MM.1S (cell line): ENCODE data around the gene SLCO1B1.

ENCODE experiments used
- DNase-seq: peaks from one replicate; pipeline ENCODE4 v3.0.0-alpha.2; 2015
- H2AFZ ChIP-seq: fragments of 300-600 bp; sonication (generic); 2 replicates; pipeline ENCODE4 v1.6.0; 2016; ENCODE audit warnings: antibody characterized with exemption, low read length
- H3F3A ChIP-seq: fragments of 300-600 bp; sonication (generic); 2 replicates; pipeline ENCODE4 v1.6.1; 2016; ENCODE audit warnings: mild to moderate bottlenecking, antibody characterized with exemption, low read length, moderate library complexity, mixed read lengths; ENCODE audit not compliant: insufficient read depth
- H3K27ac ChIP-seq: fragments of 300-600 bp; sonication (generic); 2 replicates; pipeline ENCODE4 v1.5.1; 2016; ENCODE audit warnings: mild to moderate bottlenecking, low read length
- H3K27me3 ChIP-seq: fragments of 300-600 bp; sonication (generic); replicated peaks from 2 replicates; pipeline ENCODE4 v1.6.0; 2016; ENCODE audit warnings: low read length; ENCODE audit not compliant: insufficient read depth
- H3K36me3 ChIP-seq: fragments of 300-600 bp; sonication (generic); replicated peaks from 2 replicates; pipeline ENCODE4 v1.6.1; 2016; ENCODE audit warnings: mild to moderate bottlenecking, low read length, mixed read lengths; ENCODE audit not compliant: insufficient read depth
- H3K4me1 ChIP-seq: fragments of 300-600 bp; sonication (generic); 2 replicates; pipeline ENCODE4 v1.6.1; 2016; ENCODE audit warnings: low read length, mixed read lengths
- H3K4me2 ChIP-seq: fragments of 300-600 bp; sonication (generic); 2 replicates; pipeline ENCODE4 v1.6.0; 2016; ENCODE audit warnings: low read depth, low read length
- H3K4me3 ChIP-seq: fragments of 300-600 bp; sonication (generic); 2 replicates; pipeline ENCODE4 v1.5.1; 2016; ENCODE audit warnings: low read length, mixed read lengths
- H3K79me2 ChIP-seq: fragments of 300-600 bp; sonication (generic); 2 replicates; pipeline ENCODE4 v1.6.1; 2016; ENCODE audit warnings: mixed run types, low read length, mixed read lengths
- H3K9ac ChIP-seq: fragments of 300-600 bp; sonication (generic); 2 replicates; pipeline ENCODE4 v1.6.1; 2016; ENCODE audit warnings: low read length, mixed read lengths
- H3K9me2 ChIP-seq: fragments of 300-600 bp; sonication (generic); replicated peaks from 2 replicates; pipeline ENCODE4 v1.6.1; 2016; ENCODE audit warnings: mild to moderate bottlenecking, low read length, mixed read lengths; ENCODE audit not compliant: insufficient read depth
- H3K9me3 ChIP-seq: fragments of 300-600 bp; sonication (generic); replicated peaks from 2 replicates; pipeline ENCODE4 v1.6.1; 2016; ENCODE audit warnings: mild to moderate bottlenecking, low read length, mixed read lengths; ENCODE audit not compliant: insufficient read depth
- H4K20me1 ChIP-seq: fragments of 300-600 bp; sonication (generic); 2 replicates; pipeline ENCODE4 v1.6.1; 2016; ENCODE audit warnings: mild to moderate bottlenecking, low read length, moderate library complexity, mixed read lengths; ENCODE audit not compliant: insufficient read depth
- CTCF ChIP-seq: fragments of 300-600 bp; sonication (generic); IDR thresholded peaks from 2 replicates; pipeline ENCODE4 v1.5.1; 2016; ENCODE audit warnings: antibody characterized with exemption, low read length, mixed read lengths
- EZH2 ChIP-seq: fragments of 300-600 bp; sonication (generic); optimal IDR thresholded peaks from 2 replicates; pipeline ENCODE3; 2017; ENCODE audit warnings: low read depth, mild to moderate bottlenecking, antibody characterized with exemption, low read length, mixed read lengths
- EZH2phosphoT487 ChIP-seq: fragments of 300-600 bp; sonication (generic); IDR thresholded peaks from 2 replicates; pipeline ENCODE4 v1.6.1; 2018; ENCODE audit warnings: antibody characterized with exemption, low read length

Gene SLCO1B1

GRCh38 chr12:21264232-21264631 is 133.2 kb downstream of the SLCO1B1 start:
- no peaks in the 10 kb centered on the region for H3K27me3 ChIP-seq
- H3K4me3 ChIP-seq = no peak overlapping the region
- no peak overlapping the region for H3K4me2 ChIP-seq
- H3K36me3 ChIP-seq = no peaks in the 10 kb centered on the region
- no peak for TF ChIP-seq EZH2
- no peak for TF ChIP-seq CTCF
- no peak for TF ChIP-seq EZH2phosphoT487
- no peak overlapping the region for H3K27ac ChIP-seq
- no peaks in the 10 kb centered on the region for H4K20me1 ChIP-seq
- H3K9me2 ChIP-seq = no peaks in the 10 kb centered on the region
- H3K9ac ChIP-seq = no peak overlapping the region
- peaks cover 3% of the 10 kb centered on the region; the same call in 1 of the 2 replicates for H3K4me1 ChIP-seq
- no peaks in the 10 kb centered on the region for H3K9me3 ChIP-seq
- H3F3A ChIP-seq = peaks cover 11% of the 10 kb centered on the region; the same call in 1 of the 2 replicates
- no peak overlapping the region for H2AFZ ChIP-seq
- no peak for DNase-seq
- H3K79me2 ChIP-seq = no peaks in the 10 kb centered on the region

GRCh38 chr12:21265932-21266331 is 134.9 kb downstream of the SLCO1B1 start:
- TF ChIP-seq CTCF (no peak), EZH2phosphoT487 (no peak), EZH2 (no peak)
- Histone ChIP-seq H2AFZ (no peak overlapping the region), H3K4me1 (peaks cover 3% of the 10 kb centered on the region; the same call in 1 of the 2 replicates), H3K27ac (no peak overlapping the region), H3K9me3 (no peaks in the 10 kb centered on the region), H3K9ac (no peak overlapping the region), H3K36me3 (no peaks in the 10 kb centered on the region), H3K9me2 (no peaks in the 10 kb centered on the region), H4K20me1 (no peaks in the 10 kb centered on the region), H3K4me3 (no peak overlapping the region), H3K79me2 (no peaks in the 10 kb centered on the region), H3F3A (peaks cover 11% of the 10 kb centered on the region; the same call in 1 of the 2 replicates), H3K27me3 (no peaks in the 10 kb centered on the region), H3K4me2 (no peak overlapping the region)
- no peak for DNase-seq

GRCh38 chr12:21276826-21277225 is 145.8 kb downstream of the SLCO1B1 start:
- Histone ChIP-seq H4K20me1 (no peaks in the 10 kb centered on the region), H3K9me2 (no peaks in the 10 kb centered on the region), H3F3A (no peaks in the 10 kb centered on the region), H3K9ac (no peak overlapping the region), H3K4me1 (no peaks in the 10 kb centered on the region), H3K9me3 (no peaks in the 10 kb centered on the region), H2AFZ (no peak overlapping the region), H3K4me3 (no peak overlapping the region), H3K79me2 (no peaks in the 10 kb centered on the region), H3K36me3 (no peaks in the 10 kb centered on the region), H3K27me3 (no peaks in the 10 kb centered on the region), H3K27ac (no peak overlapping the region), H3K4me2 (no peak overlapping the region)
- TF ChIP-seq EZH2phosphoT487 (no peak), EZH2 (no peak), CTCF (no peak)
- DNase-seq = no peak
